Measurements from ENCODE around the gene MPRIP. TPM values are rescaled to one million over a fixed set of nuclear protein-coding genes. Genes with fewer than 3 reads are reported as not detected.

MPRIP gene
- total RNA-seq, 1 experiment from 2014 or later = 132 TPM

GRCh38 chr17:17084941-17085340 is 42.7 kb downstream of the MPRIP start:
- Histone ChIP-seq H3K27me3 (ENCODE audit: insufficient read depth, low read length) (no peaks in the 10 kb centered on the region), H3K79me1 (ENCODE audit: insufficient read depth, low read depth, low read length, poor library complexity, severe bottlenecking) (no peaks in the 10 kb centered on the region), H3K9ac (ENCODE audit: extremely low read depth, insufficient read length, low read length) (no peak overlapping the region), H3K56ac (ENCODE audit: insufficient read length, low read depth, low read length) (no peak overlapping the region), H4K5ac (ENCODE audit: insufficient read length, low read depth, low read length) (no peak overlapping the region), H3K14ac (ENCODE audit: insufficient read depth, low read length) (no peak overlapping the region), H3K23ac (ENCODE audit: insufficient read length, low read depth, low read length) (no peak overlapping the region), H3K9me3 (ENCODE audit: control insufficient read depth, low read depth, low read length) (no peaks in the 10 kb centered on the region), H3K23me2 (ENCODE audit: insufficient read length, low read depth, low read length, poor library complexity, severe bottlenecking) (no peaks in the 10 kb centered on the region), H2BK20ac (ENCODE audit: low read depth, low read length, poor library complexity, severe bottlenecking) (no peak overlapping the region), H3K4ac (ENCODE audit: low read depth, low read length) (no peak overlapping the region), H3K18ac (ENCODE audit: insufficient read length, low read depth, low read length) (no peak overlapping the region), H2AK5ac (ENCODE audit: insufficient read length, low read length) (no peak overlapping the region), H3K4me2 (ENCODE audit: insufficient read depth, insufficient read length, low read length) (no peak overlapping the region), H3T11ph (ENCODE audit: low read length) (no peak overlapping the region), H3K4me1 (ENCODE audit: insufficient read depth, low read length) (no peaks in the 10 kb centered on the region), H4K20me1 (ENCODE audit: control insufficient read depth, insufficient read depth, insufficient read length) (no peaks in the 10 kb centered on the region), H2BK12ac (ENCODE audit: insufficient read length, low read depth, low read length) (no peak overlapping the region), H2BK5ac (ENCODE audit: insufficient read length, low read length) (no peak overlapping the region), H3K27ac (ENCODE audit: insufficient read length, low read depth, low read length) (no peak overlapping the region), H4K91ac (ENCODE audit: insufficient read length, low read depth, low read length) (no peak overlapping the region), H3K79me2 (ENCODE audit: insufficient read depth, low read length) (no peaks in the 10 kb centered on the region), H2BK120ac (ENCODE audit: low read depth, low read length, poor library complexity, severe bottlenecking) (no peak overlapping the region), H2AFZ (ENCODE audit: low read length) (no peak overlapping the region), H4K8ac (replicated peaks; ENCODE audit: insufficient read length, low read depth, low read length) (no peak overlapping the region), H2BK15ac (ENCODE audit: low read depth, low read length) (no peak overlapping the region)
- DNase-seq = no peak
- H3K27ac Mint-ChIP-seq = 0 out of 7 replicates have a peak overlapping the region, but pooled peaks of 2 of the 3 experiments have one; percentile 72 to 77
- no CpG with 5 or more reads among the region's 6 CpGs for WGBS (ENCODE audit: extremely low coverage, insufficient read length, low lambda C conversion rate)
- peaks cover 3 to 28% (median 4%) of the 10 kb centered on the region in 3 experiments; a peak in 6 of 7 replicates for H3K36me3 Mint-ChIP-seq (ENCODE audit: insufficient read depth in 1 of 3, low read depth in 3 of 3)
- H3K4me3 Mint-ChIP-seq = no peak overlapping the region
- H3K4me1 Mint-ChIP-seq = peaks cover 7 to 10% of the 10 kb centered on the region in 2 experiments; a peak in 3 of 4 replicates
- TF ChIP-seq, protein P1, sequence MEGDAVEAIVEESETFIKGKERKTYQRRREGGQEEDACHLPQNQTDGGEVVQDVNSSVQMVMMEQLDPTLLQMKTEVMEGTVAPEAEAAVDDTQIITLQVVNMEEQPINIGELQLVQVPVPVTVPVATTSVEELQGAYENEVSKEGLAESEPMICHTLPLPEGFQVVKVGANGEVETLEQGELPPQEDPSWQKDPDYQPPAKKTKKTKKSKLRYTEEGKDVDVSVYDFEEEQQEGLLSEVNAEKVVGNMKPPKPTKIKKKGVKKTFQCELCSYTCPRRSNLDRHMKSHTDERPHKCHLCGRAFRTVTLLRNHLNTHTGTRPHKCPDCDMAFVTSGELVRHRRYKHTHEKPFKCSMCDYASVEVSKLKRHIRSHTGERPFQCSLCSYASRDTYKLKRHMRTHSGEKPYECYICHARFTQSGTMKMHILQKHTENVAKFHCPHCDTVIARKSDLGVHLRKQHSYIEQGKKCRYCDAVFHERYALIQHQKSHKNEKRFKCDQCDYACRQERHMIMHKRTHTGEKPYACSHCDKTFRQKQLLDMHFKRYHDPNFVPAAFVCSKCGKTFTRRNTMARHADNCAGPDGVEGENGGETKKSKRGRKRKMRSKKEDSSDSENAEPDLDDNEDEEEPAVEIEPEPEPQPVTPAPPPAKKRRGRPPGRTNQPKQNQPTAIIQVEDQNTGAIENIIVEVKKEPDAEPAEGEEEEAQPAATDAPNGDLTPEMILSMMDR (conservative IDR thresholded peaks at IDR 0.05) = no peak
- no peaks in the 10 kb centered on the region for H3K9me3 Mint-ChIP-seq
- no peaks in the 10 kb centered on the region for H3K27me3 Mint-ChIP-seq (ENCODE audit: low read depth)

Measured in H9 (cell line).